Hepatocyte (in vitro differentiated cells): ENCODE measurements around the gene STK17A. TPM values are rescaled to one million over a fixed set of nuclear protein-coding genes. Genes with fewer than 3 reads are reported as not detected.

Experiments
- DNase-seq: peaks from one replicate; pipeline ENCODE4 v3.0.0-alpha.2; 2016; ENCODE audit warnings: low spot score
- H2AFZ ChIP-seq: fragments of 200-600 bp; sonication (generic); 2 replicates; pipeline ENCODE4 v1.6.0; 2016; ENCODE audit warnings: antibody characterized with exemption, mild to moderate bottlenecking
- H3K27ac ChIP-seq: fragments of 200-600 bp; sonication (generic); 2 replicates; pipeline ENCODE4 v1.5.1; 2016; ENCODE audit warnings: mild to moderate bottlenecking
- H3K27me3 ChIP-seq: fragments of 200-600 bp; sonication (generic); 2 replicates; pipeline ENCODE4 v1.6.1; 2016
- H3K36me3 ChIP-seq: fragments of 200-600 bp; sonication (generic); replicated peaks from 2 replicates; pipeline ENCODE4 v1.5.1; 2016; ENCODE audit warnings: low read depth; ENCODE audit not compliant: insufficient read depth
- H3K4me1 ChIP-seq: fragments of 200-600 bp; sonication (generic); 2 replicates; pipeline ENCODE4 v1.5.1; 2016; ENCODE audit warnings: mild to moderate bottlenecking, moderate library complexity; ENCODE audit not compliant: insufficient read depth
- H3K4me2 ChIP-seq: fragments of 200-600 bp; sonication (generic); 2 replicates; pipeline ENCODE4 v1.6.0; 2016
- H3K4me3 ChIP-seq: fragments of 200-600 bp; sonication (generic); 2 replicates; pipeline ENCODE4 v1.5.1; 2016; ENCODE audit warnings: mild to moderate bottlenecking
- H3K79me2 ChIP-seq: fragments of 200-600 bp; sonication (generic); 2 replicates; pipeline ENCODE4 v1.6.0; 2017; ENCODE audit warnings: mild to moderate bottlenecking
- H3K9me2 ChIP-seq: fragments of 200-600 bp; sonication (generic); replicated peaks from 2 replicates; pipeline ENCODE4 v1.6.0; 2017; ENCODE audit warnings: mild to moderate bottlenecking; ENCODE audit not compliant: insufficient read depth
- H3K9me3 ChIP-seq: fragments of 200-600 bp; sonication (generic); 2 replicates; pipeline ENCODE4 v1.5.1; 2016; ENCODE audit warnings: low read depth, mild to moderate bottlenecking
- H4K20me1 ChIP-seq: fragments of 200-600 bp; sonication (generic); 2 replicates; pipeline ENCODE4 v1.6.0; 2016; ENCODE audit warnings: mild to moderate bottlenecking; ENCODE audit not compliant: insufficient read depth, poor library complexity, severe bottlenecking
- CTCF ChIP-seq: fragments of 200-600 bp; sonication (generic); IDR thresholded peaks from 2 replicates; pipeline ENCODE4 v1.5.1; 2016; ENCODE audit warnings: antibody characterized with exemption, mild to moderate bottlenecking; ENCODE audit not compliant: poor library complexity
- EZH2 ChIP-seq: fragments of 200-600 bp; sonication (generic); IDR thresholded peaks from 2 replicates; pipeline ENCODE4 v1.6.1; 2016; ENCODE audit warnings: antibody characterized with exemption, mild to moderate bottlenecking, borderline replicate concordance
- EZH2phosphoT487 ChIP-seq: fragments of 200-600 bp; sonication (generic); IDR thresholded peaks from one replicate; pipeline ENCODE4 v1.6.1; 2018; ENCODE audit warnings: antibody characterized with exemption, mild to moderate bottlenecking, low read depth, moderate library complexity; ENCODE audit not compliant: unreplicated experiment, severe bottlenecking
- WGBS: methylation state at CpG from one replicate; pipeline ENCODE4 v1.1.6; 2016; ENCODE audit warnings: low lambda C conversion rate; ENCODE audit errors: missing lambda C conversion rate; 5-methylcytosine and 5-hydroxymethylcytosine counted together
- polyA plus RNA-seq: library from polyadenylated mRNA; unstranded; fragments of >200 nt; fragmentation: Nextera tagmentation; extraction: Ambion mirVana; gene quantifications from 2 replicates; pipeline ENCODE4 v1.2.1, GENCODE V29; 2016
- total RNA-seq: library from RNA; depleted of rRNA; stranded (reverse); fragments of >200 nt; gene quantifications from 2 replicates; pipeline ENCODE4 v1.2.3, GENCODE V29; 2014

STK17A gene
- total and polyA plus RNA-seq, 2 experiments from 2014 or later: 21.1 to 23.6 TPM

GRCh38 chr7:43612599-43613589 is 30.0 kb downstream of the STK17A start:
- H3K27ac ChIP-seq: no peak overlapping the region
- no peaks in the 10 kb centered on the region for H4K20me1 ChIP-seq
- H3K9me3 ChIP-seq: no peaks in the 10 kb centered on the region
- TF ChIP-seq EZH2 (no peak), EZH2phosphoT487 (no peak), CTCF (no peak)
- peaks cover 4% of the 10 kb centered on the region for H3K79me2 ChIP-seq
- H3K4me1 ChIP-seq: no peaks in the 10 kb centered on the region
- H3K4me3 ChIP-seq: no peak overlapping the region
- H3K27me3 ChIP-seq: no peaks in the 10 kb centered on the region
- WGBS: 89% methylated on average over 3 of the region's 3 CpGs
- DNase-seq: no peak
- no peaks in the 10 kb centered on the region for H3K36me3 ChIP-seq
- H3K4me2 ChIP-seq: no peak overlapping the region
- no peak overlapping the region for H2AFZ ChIP-seq
- H3K9me2 ChIP-seq: no peaks in the 10 kb centered on the region

GRCh38 chr7:43615558-43616145 is 32.7 kb downstream of the STK17A start:
- no peaks in the 10 kb centered on the region for H3K4me1 ChIP-seq
- H2AFZ ChIP-seq: no peak overlapping the region
- H3K27ac ChIP-seq: no peak overlapping the region
- H3K79me2 ChIP-seq: peaks cover 4% of the 10 kb centered on the region
- H3K9me2 ChIP-seq: no peaks in the 10 kb centered on the region
- H3K9me3 ChIP-seq: no peaks in the 10 kb centered on the region
- WGBS: 91% methylated on average over 7 of the region's 7 CpGs
- H4K20me1 ChIP-seq: no peaks in the 10 kb centered on the region
- H3K36me3 ChIP-seq: no peaks in the 10 kb centered on the region
- no peak for TF ChIP-seq EZH2phosphoT487
- TF ChIP-seq EZH2: no peak
- no peak for TF ChIP-seq CTCF
- DNase-seq: no peak
- no peaks in the 10 kb centered on the region for H3K27me3 ChIP-seq
- no peak overlapping the region for H3K4me2 ChIP-seq
- H3K4me3 ChIP-seq: no peak overlapping the region

- H3K79me2 ChIP-seq: peaks cover 4% of the 10 kb centered on the region
Observed at GRCh38 chr7:43616977-43617376, 34.1 kb downstream of the STK17A start.

More at GRCh38 chr7:43616977-43617376, 34.1 kb downstream of the STK17A start:
- Histone ChIP-seq H3K4me1 (no peaks in the 10 kb centered on the region), H2AFZ (no peak overlapping the region), H3K27me3 (no peaks in the 10 kb centered on the region), H3K9me3 (no peaks in the 10 kb centered on the region), H3K9me2 (no peaks in the 10 kb centered on the region), H3K4me2 (no peak overlapping the region), H3K27ac (no peak overlapping the region), H3K4me3 (no peak overlapping the region), H3K36me3 (no peaks in the 10 kb centered on the region), H4K20me1 (no peaks in the 10 kb centered on the region)
- 98% methylated on average over 4 of the region's 4 CpGs for WGBS
- DNase-seq: no peak
- TF ChIP-seq CTCF (no peak), EZH2phosphoT487 (no peak), EZH2 (no peak)
